ENCODE data around the gene GPATCH4. TPM values are rescaled to one million over a fixed set of nuclear protein-coding genes. Genes with fewer than 3 reads are reported as not detected.

Gene GPATCH4
- total RNA-seq, 1 experiment from 2014 or later = 16.9 TPM

DNA sequence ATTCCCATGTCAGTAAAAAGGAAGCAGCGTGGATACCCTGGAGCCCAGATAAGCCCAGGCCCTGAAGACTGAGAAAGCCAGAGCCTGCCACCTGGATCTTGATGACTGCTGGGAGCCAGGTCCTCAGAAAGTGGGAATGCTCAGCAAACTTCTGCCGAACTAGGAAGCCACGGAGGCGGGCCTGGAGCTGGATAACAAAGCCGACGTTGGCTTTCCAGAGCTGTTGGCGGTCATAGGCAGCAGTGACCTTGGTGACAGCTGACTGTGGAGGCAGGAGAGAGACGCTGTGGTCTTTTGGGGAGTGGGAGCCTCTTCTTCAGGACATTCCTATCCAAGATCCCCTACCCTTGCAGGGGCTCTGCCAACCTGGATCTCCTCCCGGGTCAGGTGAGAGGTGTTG is 53.3 kb downstream of the GPATCH4 start:
- DNase-seq (ENCODE audit: low read depth) = no peak

DNA sequence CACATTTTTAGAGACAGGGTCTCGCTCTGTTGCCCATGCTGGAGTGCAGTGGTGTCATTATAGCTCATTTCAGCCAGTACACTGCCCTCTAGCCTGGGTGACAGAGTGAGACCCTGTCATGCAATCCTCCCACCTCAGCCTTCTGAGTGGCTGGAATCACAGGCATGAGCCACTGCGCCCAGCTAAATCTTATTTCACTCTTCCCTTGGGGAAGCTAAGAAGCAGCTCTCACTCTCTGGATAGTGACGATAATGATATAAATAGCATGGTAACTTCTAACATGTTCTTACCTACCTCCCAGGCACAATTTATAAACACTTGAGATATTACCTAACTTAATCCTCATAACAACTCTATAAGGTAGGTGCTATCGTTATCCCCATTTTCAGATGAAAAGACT is 53.8 kb downstream of the GPATCH4 start:
- DNase-seq (ENCODE audit: low read depth) = no peak

GRCh38 chr1:156546267-156546666 is 55.0 kb downstream of the GPATCH4 start:
- DNase-seq (ENCODE audit: low read depth) = no peak

- DNase-seq (ENCODE audit: low read depth) = no peak
Measured at GRCh38 chr1:156544592-156545102, 56.6 kb downstream of the GPATCH4 start.

Other genes starting within 250 kb of the GPATCH4 start
- gene RHBG, start 232.3 kb downstream of the GPATCH4 start, total RNA-seq (2014; rRNA removed; shearing (Covaris generic)) = not detected in 2 replicates
- 10.6 and 26.3 TPM in 2 replicates for gene MEF2D, start 100.7 kb downstream of the GPATCH4 start, total RNA-seq (2014; rRNA removed; shearing (Covaris generic))
- gene IQGAP3, start 28.9 kb downstream of the GPATCH4 start, total RNA-seq (2014; rRNA removed; shearing (Covaris generic)) = 23.7 and 40.5 TPM in 2 replicates
- gene TTC24, start 21.8 kb downstream of the GPATCH4 start, total RNA-seq (2014; rRNA removed; shearing (Covaris generic)) = not detected in 2 replicates
- 120 and 139 TPM in 2 replicates for gene NAXE, start 9.7 kb downstream of the GPATCH4 start, total RNA-seq (2014; rRNA removed; shearing (Covaris generic))
- gene HAPLN2, start 17.9 kb upstream of the GPATCH4 start, total RNA-seq (2014; rRNA removed; shearing (Covaris generic)) = not detected in 2 replicates
- not detected in 2 replicates for gene BCAN, start 40.6 kb upstream of the GPATCH4 start, total RNA-seq (2014; rRNA removed; shearing (Covaris generic))
- 0.02 and 0.37 TPM in 2 replicates for gene NES, start 75.9 kb upstream of the GPATCH4 start, total RNA-seq (2014; rRNA removed; shearing (Covaris generic))
- 21.1 and 31.9 TPM in 2 replicates for gene CRABP2, start 104.1 kb upstream of the GPATCH4 start, total RNA-seq (2014; rRNA removed; shearing (Covaris generic))
- gene METTL25B, start 127.0 kb upstream of the GPATCH4 start, total RNA-seq (2014; rRNA removed; shearing (Covaris generic)) = 12.2 and 23.3 TPM in 2 replicates
- gene ISG20L2, start 127.3 kb upstream of the GPATCH4 start, total RNA-seq (2014; rRNA removed; shearing (Covaris generic)) = 27.0 and 27.8 TPM in 2 replicates
- gene MRPL24, start 139.6 kb upstream of the GPATCH4 start, total RNA-seq (2014; rRNA removed; shearing (Covaris generic)) = 48.1 and 61.7 TPM in 2 replicates
- 211 and 264 TPM in 2 replicates for gene HDGF, start 150.2 kb upstream of the GPATCH4 start, total RNA-seq (2014; rRNA removed; shearing (Covaris generic))
- gene PRCC, start 166.1 kb upstream of the GPATCH4 start, total RNA-seq (2014; rRNA removed; shearing (Covaris generic)) = 38.4 and 41.9 TPM in 2 replicates
- gene SH2D2A, start 215.4 kb upstream of the GPATCH4 start, total RNA-seq (2014; rRNA removed; shearing (Covaris generic)) = 0.71 TPM in 1 of 2 replicates, not detected in the other